ENCODE measurements around the gene ABCC10. TPM values are rescaled to one million over a fixed set of nuclear protein-coding genes. Genes with fewer than 3 reads are reported as not detected.

ABCC10 gene
- total and polyA plus RNA-seq, 9 donors: 8.9 to 34.9 (median 21.1) TPM

DNA sequence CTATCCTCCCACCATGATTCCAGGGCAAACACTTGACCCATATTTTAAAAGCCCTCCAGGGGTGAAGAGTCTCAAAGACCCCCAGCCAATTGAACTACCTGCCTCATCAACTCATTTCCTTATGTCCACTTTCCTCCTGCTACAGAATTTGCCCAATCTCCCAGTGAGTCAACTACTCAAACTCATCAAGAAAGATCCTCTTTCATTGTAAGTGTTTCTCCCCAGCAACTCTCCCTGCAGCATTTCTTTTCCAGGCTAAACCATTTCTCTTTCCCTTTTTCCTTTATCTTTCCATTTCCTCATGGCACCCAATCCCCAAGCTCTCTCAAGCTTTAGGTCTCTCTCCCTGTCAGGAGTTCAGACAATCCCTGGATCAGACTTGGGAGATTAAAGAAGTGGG, 26.5 kb downstream of the ABCC10 start:
- Histone ChIP-seq H3K27me3 (no peaks in the 10 kb centered on the region), H3K9me3 (peaks cover 0 to 14% of the 10 kb centered on the region in 2 donors), H3K4me1 (ENCODE audit: insufficient read depth) (peaks cover 1% of the 10 kb centered on the region), H3K36me3 (no peaks in the 10 kb centered on the region), H3K27ac (no peak overlapping the region), H3K4me3 (no peak overlapping the region)
- intact Hi-C loops (cut with DNase I): loop anchor here in 2 of 4 donors (2.0 to 5.0 kb wide), 2 partner anchors 53 kb away; no protein-coding TSS in a partner anchor
- TF ChIP-seq EP300 (IDR thresholded peaks at IDR 0.05): no peak
- TF ChIP-seq, protein P1, sequence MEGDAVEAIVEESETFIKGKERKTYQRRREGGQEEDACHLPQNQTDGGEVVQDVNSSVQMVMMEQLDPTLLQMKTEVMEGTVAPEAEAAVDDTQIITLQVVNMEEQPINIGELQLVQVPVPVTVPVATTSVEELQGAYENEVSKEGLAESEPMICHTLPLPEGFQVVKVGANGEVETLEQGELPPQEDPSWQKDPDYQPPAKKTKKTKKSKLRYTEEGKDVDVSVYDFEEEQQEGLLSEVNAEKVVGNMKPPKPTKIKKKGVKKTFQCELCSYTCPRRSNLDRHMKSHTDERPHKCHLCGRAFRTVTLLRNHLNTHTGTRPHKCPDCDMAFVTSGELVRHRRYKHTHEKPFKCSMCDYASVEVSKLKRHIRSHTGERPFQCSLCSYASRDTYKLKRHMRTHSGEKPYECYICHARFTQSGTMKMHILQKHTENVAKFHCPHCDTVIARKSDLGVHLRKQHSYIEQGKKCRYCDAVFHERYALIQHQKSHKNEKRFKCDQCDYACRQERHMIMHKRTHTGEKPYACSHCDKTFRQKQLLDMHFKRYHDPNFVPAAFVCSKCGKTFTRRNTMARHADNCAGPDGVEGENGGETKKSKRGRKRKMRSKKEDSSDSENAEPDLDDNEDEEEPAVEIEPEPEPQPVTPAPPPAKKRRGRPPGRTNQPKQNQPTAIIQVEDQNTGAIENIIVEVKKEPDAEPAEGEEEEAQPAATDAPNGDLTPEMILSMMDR (IDR thresholded peaks at IDR 0.05): no peak
- TF ChIP-seq POLR2A (IDR thresholded peaks at IDR 0.05): no peak
- no peak for DNase-seq

DNA sequence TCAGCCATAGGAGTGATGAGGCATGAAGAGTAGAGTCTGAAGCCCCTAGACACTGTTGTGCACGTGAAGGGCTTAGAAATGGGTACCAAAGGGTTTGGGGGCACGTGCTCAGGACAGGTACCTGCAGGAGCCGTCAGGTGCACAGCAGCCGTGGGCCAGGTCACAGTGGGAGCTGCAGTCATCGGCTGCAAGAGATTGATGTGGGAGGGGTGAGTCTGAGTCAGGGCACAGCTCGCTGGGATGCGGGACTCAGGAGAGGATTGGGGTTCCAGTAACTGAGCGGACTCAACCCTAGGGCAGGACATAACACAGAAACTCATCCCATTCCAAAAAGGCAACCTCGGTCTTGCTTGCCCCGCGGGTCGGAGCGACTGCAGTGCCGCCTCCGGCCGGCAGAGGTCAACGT, 27.0 kb downstream of the ABCC10 start:
- 12 to 14% (median 14%) methylated on average over 16 to 17 of the region's 17 CpGs for WGBS, 3 donors
- no peak for TF ChIP-seq POLR2A (IDR thresholded peaks at IDR 0.05)
- TF ChIP-seq, protein P1 (IDR thresholded peaks at IDR 0.05): peak; percentile 63 to 83 (median 64)
- intact Hi-C loops (cut with DNase I): loop anchor here in 2 of 4 donors (2.0 to 5.0 kb wide), 2 partner anchors 53 kb away; no protein-coding TSS in a partner anchor
- Histone ChIP-seq H3K4me1 (ENCODE audit: insufficient read depth) (peaks cover 1% of the 10 kb centered on the region), H3K9me3 (peaks cover 0 to 14% of the 10 kb centered on the region in 2 donors), H3K27me3 (no peaks in the 10 kb centered on the region), H3K36me3 (no peaks in the 10 kb centered on the region), H3K27ac (no peak overlapping the region), H3K4me3 (peak overlapping the region; percentile 23)
- no peak for DNase-seq

DNA sequence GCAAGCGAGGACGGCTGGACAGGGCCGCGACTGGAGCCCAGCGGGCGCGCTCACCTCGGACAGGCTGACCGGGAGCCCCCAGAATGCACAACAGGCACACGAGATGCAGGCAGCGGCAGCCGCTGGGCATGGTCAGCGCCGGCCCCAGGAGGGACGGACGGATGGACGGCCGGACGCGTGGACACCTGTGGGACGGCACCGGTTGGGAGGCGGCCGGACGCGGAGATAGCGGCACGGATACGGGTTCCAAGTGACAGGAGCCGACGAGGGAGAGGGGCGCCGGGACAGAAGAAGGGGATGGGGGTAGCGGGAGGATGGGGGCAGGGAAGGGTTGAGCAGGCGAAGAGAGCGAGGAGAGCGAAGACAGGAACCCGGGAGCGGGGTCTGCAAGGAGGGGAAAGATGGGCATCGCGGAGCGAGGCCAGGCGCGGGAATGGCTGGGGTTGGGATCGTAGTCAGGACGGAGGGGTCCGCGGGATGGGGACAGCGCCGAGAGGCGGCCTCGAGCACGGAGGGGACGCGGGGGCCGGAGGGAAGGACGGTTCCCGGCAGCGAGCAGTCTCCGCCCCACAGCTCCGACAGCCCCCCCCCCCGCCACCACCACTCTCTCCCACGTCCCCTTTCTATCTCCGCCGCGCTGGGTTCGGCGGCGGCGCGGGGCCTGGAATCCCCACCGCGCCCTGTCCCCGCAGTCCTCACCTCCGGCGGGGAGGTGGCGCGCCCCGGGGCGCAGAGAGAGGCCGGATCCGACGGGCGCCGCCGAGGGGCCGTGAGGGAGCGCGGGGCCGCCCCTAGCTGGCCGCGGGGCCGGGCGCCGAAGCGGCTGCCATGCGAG, 27.6 kb downstream of the ABCC10 start:
- peak; percentile 75 to 92 (median 76) for DNase-seq
- H3K36me3 ChIP-seq: no peaks in the 10 kb centered on the region
- intact Hi-C loops (cut with DNase I): loop anchor here in 3 of 4 donors (2.0 to 5.0 kb wide), 2 partner anchors 52 kb away; no protein-coding TSS in a partner anchor
- peaks cover 1% of the 10 kb centered on the region for H3K4me1 ChIP-seq (ENCODE audit: insufficient read depth)
- WGBS, 3 donors: 1 to 2% (median 1%) methylated on average over 61 to 97 of the region's 97 CpGs
- no peak overlapping the region for H3K27ac ChIP-seq
- H3K27me3 ChIP-seq: no peaks in the 10 kb centered on the region
- H3K9me3 ChIP-seq: peaks cover 0 to 14% of the 10 kb centered on the region in 2 donors
- H3K4me3 ChIP-seq: peak overlapping the region; percentile 23
- no peak for TF ChIP-seq EP300 (IDR thresholded peaks at IDR 0.05)
- TF ChIP-seq, protein P1 (IDR thresholded peaks at IDR 0.05): no peak

DNA sequence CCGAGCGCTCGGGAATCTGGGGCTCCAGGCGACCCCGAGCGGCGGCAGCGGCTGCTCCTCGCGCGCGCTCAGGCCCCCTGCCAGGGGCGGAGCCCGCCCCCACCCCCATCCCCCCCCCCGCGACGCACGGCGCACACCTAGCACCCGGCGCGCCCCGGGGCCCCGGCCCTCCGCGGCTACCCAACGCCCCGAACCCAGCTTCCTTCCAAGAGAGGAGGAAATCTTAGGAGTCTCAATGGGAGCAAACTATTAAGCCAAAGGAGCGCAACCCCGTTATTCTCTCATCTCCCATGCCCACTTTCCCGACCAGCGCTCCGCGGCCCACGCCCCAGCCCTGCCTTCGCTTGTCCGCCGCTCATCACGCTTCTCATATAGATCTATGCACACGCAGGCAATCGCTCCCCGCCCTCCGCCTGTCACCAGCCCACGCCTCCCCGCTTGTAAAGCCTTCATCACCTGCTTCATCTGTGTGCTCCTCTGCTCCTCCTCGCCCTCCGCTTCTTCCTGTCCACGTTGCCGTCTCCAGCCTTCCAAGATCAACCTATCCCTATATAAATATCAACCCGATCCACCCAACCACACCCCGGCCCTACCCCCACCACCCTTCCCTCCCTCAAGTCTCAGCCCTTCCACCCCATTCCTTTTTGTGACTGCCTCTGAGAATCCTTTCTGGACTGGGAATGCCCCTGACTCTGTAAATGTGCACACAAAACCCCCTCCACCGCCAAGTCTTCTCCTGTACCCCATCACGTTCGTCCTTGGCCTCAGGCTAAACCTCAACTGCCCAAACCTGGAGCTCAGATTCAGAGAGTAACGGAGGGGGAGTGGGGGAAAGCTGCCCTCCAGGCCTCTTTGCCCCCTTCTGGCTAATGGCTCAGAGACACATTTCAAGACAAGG, 28.4 kb downstream of the ABCC10 start, which contains the start of gene DLK2:
DLK2 (minus strand) TSS at position 18 of the 898 bp plus-strand sequence. CDS start 723 bp downstream, outside the sequence.
- 2 to 6% (median 3%) methylated on average over 29 to 55 of the region's 55 CpGs for WGBS, 3 donors
- TF ChIP-seq, protein P1 (IDR thresholded peaks at IDR 0.05): no peak
- TF ChIP-seq POLR2A (IDR thresholded peaks at IDR 0.05) (no peak), EP300 (IDR thresholded peaks at IDR 0.05) (no peak)
- Histone ChIP-seq H3K4me3 (peak within 1 kb of the TSS; percentile 23), H3K36me3 (no peaks in the 10 kb centered on the region), H3K27ac (no peak within 1 kb of the TSS), H3K27me3 (no peaks in the 10 kb centered on the region), H3K4me1 (ENCODE audit: insufficient read depth) (peaks cover 1% of the 10 kb centered on the region), H3K9me3 (peaks cover 0 to 14% of the 10 kb centered on the region in 2 donors)
- intact Hi-C loops (cut with DNase I): loop anchor here in 2 of 4 donors (2.0 to 5.0 kb wide), 2 partner anchors 51 to 52 kb away; no protein-coding TSS in a partner anchor
- no peak for DNase-seq

All from ovary (tissue), 9 donors.